M059J (cell line): Measurements from ENCODE around the gene TMIE. TPM values are rescaled to one million over a fixed set of nuclear protein-coding genes. Genes with fewer than 3 reads are reported as not detected.
A peak's percentile ranks its signal among the peaks of the same experiment; 100 is the strongest.
"Not testable (repeated sequence)": the region's sequence is repeated elsewhere in the genome, so short reads cannot be mapped to it uniquely, and the experiment has no call there.

Experiments
- DNase-seq: peaks from one replicate; pipeline ENCODE4 v3.0.0-alpha.2; 2012; ENCODE audit warnings: low read depth
- total RNA-seq: library from RNA; depleted of rRNA; stranded (reverse); fragments of >200 nt; shearing (Covaris generic); gene quantifications from 2 replicates; pipeline ENCODE4 v1.2.3, GENCODE V29; 2014

The TMIE gene
- total RNA-seq, 1 experiment from 2014 or later: 0.22 TPM

- no peak for DNase-seq
Observed at GRCh38 chr3:46685446-46685845, 15.7 kb upstream of the TMIE start.

GRCh38 chr3:46690798-46691197 is 10.4 kb upstream of the TMIE start:
- DNase-seq: peak; percentile 27

DNA sequence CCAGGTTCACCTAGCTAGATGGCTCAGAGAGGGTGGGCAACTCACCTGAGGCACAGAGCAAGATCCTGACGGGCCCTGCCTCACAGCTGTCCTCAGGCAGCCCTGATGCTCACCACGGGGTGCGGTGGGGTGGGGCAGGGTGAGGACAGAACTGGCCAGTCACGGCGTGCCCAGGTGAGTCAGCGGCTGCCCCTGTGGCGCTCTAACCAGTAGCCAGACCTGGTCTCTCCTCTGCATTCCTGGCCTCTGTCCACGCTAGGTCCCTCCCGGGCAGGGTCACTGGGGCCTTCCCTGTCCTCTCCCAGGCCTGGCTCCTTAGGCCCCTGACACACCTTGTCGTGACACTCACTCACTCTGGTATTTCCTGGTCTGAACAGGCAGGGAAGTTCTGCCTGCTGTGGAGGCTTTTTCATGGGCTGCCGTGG is 8.6 kb upstream of the TMIE start:
- DNase-seq: peak; percentile 84

DNA sequence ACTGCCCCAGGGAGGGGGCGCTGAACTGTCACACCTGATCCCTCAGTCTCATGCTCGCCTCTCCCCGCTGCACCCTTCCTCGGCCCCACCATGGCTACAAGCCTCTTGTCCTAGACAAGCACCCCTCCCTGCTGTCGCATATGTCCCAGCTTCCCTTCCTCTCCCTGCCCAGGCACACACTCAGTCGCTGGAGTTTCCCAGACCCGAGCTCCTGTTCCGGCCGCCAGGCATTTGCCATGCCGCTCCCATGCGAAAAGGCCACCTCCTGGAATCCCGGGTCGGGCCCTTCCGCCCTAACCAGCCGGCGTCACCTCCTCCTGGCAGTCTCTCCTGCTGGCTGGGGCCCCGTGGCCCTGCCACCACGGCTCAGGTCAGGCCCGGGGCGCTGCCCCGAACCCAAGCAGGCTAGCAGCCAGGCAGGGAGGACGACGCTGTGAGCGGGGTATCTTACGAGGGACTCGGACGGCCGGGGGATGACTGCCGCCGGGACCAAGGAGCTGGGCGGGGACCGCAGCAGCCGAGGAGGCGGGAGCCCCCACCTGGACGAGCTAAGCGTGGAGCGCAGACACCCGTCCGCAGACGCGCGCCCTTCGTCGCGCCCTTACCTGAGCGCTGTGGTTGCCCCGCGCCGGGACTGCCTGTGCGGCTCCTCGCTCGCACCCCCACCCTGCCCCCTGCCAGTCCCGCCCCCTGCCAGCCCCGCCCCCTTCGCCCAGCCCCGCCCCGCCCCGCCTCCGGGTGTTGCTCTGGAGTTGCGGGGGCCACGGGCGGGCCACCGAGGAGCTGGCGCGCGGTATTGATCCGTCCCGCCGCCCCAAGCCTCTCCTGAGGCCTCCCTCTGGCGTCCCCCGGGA is 7.9 kb upstream of the TMIE start, which contains the start of gene ALS2CL:
ALS2CL (minus strand) TSS at position 642 of the 854 bp plus-strand sequence. CDS start 4,239 bp downstream, outside the sequence.
- peak; percentile 59 for DNase-seq

GRCh38 chr3:46693892-46694226 is 7.3 kb upstream of the TMIE start:
- no peak for DNase-seq

DNA sequence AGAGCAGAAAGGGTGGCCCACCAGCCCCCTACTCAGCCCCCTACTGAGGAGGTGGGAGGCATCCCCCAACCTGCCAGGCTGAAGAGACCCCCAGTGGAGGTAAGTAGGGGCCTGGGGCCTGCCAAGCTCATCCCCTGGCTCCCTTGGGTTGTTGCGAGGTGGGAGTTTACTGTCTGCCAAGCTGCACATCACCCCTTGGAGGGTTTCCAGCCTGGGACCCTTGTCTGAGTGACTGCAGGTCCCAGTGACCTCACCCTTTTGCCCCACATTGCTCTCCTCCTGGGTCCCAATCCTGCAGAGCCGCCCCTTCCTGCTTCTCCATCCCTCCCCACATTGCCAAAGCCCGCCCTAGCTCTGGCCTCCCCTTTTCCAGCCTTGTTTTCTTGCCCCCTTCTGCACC is 6.7 kb upstream of the TMIE start:
- DNase-seq: no peak

DNA sequence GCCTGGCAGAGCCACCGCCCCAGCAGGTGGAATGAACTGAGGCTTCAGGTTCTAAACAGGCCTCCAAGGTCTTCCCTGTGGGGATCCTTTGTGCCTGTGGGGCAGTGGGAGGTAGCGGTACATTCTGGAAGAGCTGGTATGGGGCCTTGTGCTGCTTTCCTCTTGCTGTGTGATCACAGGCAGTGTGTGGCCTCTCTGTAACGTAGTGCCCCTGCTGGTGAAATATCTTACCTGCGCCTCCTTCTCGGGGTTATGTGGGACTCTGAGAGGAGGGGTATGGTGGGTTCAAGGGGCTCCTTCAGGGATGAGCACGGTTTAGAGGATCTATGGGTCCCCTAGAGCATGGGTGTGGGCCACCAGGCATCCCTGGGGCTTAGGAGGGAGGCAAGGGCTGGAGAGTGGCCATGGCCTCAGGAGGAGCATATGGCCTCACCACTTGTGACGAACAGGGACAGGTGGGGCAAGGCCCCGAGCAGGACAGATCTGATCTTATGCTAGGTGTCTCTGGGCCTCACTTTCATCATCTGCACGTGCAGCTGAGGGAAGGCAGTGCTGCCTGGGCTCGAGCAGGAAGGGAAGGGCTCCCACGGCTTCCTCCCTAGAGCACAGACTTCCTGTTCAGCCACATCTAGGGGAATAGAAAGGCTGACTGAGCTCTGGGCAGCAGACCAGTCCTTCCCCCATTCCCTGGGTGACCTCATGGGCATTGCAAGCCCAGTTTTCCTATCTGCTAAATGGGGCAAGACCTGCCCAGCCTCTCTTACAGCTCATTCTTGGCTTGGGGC is 5.8 kb upstream of the TMIE start:
- DNase-seq: peak; percentile 16

DNA sequence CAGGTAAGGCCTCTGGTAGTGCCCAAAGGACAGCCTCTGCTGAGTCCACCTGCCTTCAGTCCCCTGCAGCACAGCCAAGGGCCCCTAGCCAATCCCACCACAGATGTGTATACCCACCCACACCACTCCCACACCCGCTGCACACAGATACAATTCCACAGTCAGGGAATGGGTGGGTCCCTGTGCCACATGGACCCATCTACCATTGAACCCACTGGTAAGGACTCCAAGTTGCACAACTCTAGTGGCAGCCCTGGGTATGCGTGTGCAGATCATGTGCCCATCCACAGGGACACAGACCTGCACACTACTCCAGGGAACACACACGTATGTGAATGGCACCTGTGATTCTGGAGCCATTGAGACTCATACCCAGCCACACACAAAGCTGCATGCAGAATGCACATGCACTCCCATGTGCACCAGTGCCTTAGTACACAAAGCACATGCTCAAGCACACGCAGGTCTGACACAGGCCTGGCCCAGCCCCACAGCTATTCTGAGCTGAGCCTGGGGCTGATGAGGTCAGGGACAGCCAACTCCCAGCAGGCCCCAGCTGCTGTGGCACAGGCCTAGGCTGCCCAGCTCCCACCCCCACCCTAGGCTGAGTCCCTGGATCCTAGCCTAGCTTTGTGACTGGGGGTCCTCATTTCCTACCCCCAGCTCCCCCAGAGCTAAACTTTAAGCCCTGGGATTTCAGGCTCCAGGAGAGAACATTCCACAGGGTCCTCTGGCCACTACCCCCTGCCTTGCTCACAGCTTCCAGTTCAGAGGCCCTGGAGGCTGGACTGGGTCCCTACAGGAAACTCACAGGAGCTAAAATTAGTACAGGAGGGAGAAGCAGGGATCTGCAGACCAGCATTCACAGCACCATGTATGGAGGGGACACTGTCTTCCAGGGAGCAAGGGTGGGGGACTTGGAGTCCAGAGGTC is 5.0 kb upstream of the TMIE start:
- peak; percentile 56 for DNase-seq

DNA sequence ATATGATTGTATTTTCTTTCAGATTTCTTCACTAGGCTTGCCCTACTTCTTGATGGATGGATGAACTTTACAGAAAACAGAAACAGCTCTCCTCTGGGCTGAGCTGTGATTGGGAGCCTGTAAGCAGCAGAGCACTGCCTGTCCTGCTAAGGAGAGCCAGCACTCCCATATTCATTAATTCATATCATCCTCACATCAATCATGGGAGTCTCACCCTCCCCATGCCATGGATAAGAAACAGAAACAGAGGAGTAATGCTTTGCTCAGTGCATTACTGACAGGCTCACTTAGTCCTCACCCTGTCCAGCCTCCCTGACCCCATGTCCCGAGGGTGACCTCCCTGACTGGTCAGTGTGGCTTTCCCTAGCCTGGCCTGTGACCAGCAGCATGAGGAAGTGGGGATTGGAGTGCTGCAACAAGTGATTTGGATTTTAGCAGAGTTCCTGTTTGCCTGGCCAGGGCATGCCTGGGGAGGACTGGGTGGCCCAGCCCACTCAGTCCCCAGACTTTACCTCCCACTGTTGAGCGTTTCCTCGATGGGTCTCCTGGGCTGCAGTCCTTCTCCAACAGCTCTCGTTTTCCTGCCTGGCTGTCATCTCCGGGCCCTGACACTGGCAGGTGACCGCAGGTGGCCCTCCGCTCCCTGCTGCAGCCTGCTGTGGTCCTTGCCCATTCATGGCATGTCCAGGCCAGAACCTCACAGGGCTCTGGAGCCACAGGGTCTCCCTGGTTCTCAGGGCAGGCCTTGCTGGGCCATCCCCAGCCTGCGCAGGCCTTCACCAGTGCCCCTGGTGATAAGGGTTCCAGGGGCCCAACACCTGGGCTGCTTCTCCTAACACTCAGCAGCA is 1.3 kb upstream of the TMIE start:
- DNase-seq: peak; percentile 13

DNA sequence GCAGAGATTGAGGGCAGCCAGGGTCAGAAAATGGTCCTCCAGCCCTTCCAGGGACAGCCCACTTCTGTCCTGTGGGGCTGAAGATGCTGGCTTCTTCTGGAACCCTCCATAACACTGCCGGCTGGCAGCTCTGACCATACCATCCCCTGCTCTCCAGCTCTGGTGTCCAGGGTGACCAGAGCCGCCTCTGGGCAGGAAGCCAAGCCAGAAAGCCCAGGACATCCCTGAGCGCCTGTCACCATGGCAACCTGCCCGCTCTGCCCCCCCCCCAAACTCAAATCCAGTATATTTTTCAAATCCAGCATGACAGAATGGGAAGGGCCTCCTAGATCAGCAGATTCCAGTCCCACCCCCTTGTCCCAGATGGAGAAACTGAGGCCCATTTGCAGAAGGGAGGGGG is 420 bp upstream of the TMIE start:
- peak; percentile 62 for DNase-seq

GRCh38 chr3:46702246-46703012 is 1.2 kb downstream of the TMIE start:
- DNase-seq: no peak

- no peak for DNase-seq
Observed at GRCh38 chr3:46703013-46703520, 1.9 kb downstream of the TMIE start.

DNA sequence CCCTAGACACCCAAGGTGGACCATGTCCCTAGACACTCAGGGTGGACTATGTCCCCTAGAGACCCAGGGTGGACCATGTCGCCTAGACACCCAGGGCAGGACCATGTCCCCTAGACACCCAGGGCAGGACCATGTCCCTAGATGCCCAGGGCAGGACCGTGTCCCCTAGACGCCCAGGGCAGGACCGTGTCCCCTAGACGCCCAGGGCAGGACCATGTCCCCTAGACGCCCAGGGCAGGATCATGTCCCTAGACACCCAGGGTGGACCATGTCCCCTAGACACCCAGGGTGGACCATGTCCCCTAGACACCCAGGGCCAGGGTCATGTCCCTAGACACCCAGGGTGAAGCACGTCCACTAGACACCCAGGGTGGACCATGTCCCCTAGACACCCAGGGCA is 3.2 kb downstream of the TMIE start:
- DNase-seq: not testable (repeated sequence)

DNA sequence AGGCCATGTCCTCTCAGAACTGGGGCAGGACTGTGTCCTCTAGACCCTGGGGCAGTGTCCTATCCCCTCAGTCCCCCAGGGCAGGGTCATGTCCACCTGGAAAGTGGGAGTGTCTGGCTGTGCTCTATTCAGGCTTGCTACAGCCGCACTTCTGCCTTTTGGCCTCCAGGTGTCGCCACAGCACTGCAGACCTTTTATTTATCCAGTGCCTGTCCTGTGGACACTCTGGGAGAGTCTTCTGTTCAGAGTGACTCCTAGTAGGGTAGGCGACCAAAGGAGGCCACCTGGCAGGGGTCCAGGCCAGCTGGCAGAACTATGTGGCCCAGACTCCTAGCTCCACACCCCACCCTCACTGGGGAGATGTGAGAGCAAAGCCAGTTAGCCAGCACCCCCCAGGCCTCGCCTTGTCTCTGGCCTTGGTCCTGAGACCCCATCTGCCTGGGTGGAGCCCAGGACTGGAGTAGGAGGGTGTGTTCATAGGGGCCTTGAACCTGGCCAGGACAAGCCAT is 3.9 kb downstream of the TMIE start:
- DNase-seq: peak; percentile 63

GRCh38 chr3:46705751-46706552 is 4.8 kb downstream of the TMIE start:
- peak; percentile 70 for DNase-seq

DNA sequence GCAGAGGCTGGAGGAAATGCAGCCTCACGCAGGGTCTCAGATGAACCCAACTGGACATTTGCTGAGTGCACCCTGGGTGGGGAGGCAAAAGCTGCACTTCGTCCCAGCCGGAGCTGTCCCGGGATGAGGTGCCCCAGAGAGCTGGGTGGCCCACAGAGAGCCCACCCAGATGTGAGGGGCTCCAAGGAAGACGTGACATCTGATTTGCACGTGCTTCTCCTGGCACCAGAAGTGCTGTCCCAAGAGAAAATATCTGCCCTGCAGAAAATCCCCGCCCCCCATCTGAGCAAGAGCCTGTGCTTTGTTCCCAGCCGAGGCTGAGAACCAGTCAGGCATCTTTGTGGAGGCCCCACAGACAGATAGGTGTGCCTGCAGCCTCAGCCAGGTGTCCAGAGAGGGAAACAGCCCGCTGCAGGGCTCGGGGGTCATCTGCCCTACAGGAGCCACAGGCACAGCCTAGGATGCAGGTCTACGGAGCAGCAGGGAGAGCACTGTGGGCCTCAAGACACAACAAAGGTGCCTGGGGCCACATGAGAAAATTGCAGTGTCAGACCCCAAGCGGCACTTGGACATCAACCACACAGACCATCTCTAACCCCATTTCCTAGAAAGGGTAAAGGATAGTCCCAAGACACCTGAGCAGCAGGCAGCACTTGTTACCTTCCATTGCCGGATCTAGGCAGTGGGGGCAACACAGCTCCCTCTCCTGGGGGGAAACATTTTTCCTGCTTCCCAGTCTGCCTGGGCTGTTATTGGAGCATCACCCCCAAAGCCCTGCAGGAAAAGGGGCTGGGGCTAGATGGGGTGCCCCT is 5.8 kb downstream of the TMIE start:
- DNase-seq: no peak

- no peak for DNase-seq
Observed at GRCh38 chr3:46707601-46708011, 6.4 kb downstream of the TMIE start.
